GM21786 (cell line): ENCODE results near the gene CYP24A1.
"Not testable (repeated sequence)": the region's sequence is repeated elsewhere in the genome, so short reads cannot be mapped to it uniquely, and the experiment has no call there.

ENCODE experiments used
- ATAC-seq: cut with Tn5 transposase; IDR thresholded peaks from one replicate; pipeline ENCODE4 v1.9.1; 2021; ENCODE audit not compliant: unreplicated experiment

Gene CYP24A1

GRCh38 chr20:54137115-54137514 is 36.7 kb downstream of the CYP24A1 start:
- no peak for ATAC-seq

GRCh38 chr20:54134445-54135220 is 39.2 kb downstream of the CYP24A1 start:
- ATAC-seq: no peak

GRCh38 chr20:54133434-54134427 is 40.1 kb downstream of the CYP24A1 start:
- ATAC-seq: no peak

GRCh38 chr20:54132612-54133433 is 41.0 kb downstream of the CYP24A1 start:
- no peak for ATAC-seq

GRCh38 chr20:54131675-54132611 is 41.8 kb downstream of the CYP24A1 start:
- no peak for ATAC-seq

GRCh38 chr20:54131125-54131524 is 42.7 kb downstream of the CYP24A1 start:
- ATAC-seq: not testable (repeated sequence)

GRCh38 chr20:54129350-54129749 is 44.4 kb downstream of the CYP24A1 start:
- ATAC-seq: no peak

- ATAC-seq: no peak
These were observed 45.8 kb downstream of the CYP24A1 start for GRCh38 chr20:54127855-54128574.

- ATAC-seq: no peak
These were observed 46.8 kb downstream of the CYP24A1 start for GRCh38 chr20:54126806-54127655.

GRCh38 chr20:54126328-54126727 is 47.5 kb downstream of the CYP24A1 start:
- not testable (repeated sequence) for ATAC-seq

GRCh38 chr20:54123587-54124180 is 50.1 kb downstream of the CYP24A1 start:
- ATAC-seq: no peak

GRCh38 chr20:54122681-54123586 is 50.9 kb downstream of the CYP24A1 start:
- ATAC-seq: no peak

GRCh38 chr20:54122189-54122588 is 51.6 kb downstream of the CYP24A1 start:
- ATAC-seq: peak; percentile 57

- ATAC-seq: no peak
These were observed 54.0 kb downstream of the CYP24A1 start for GRCh38 chr20:54119744-54120143.

GRCh38 chr20:54118220-54119001 is 55.4 kb downstream of the CYP24A1 start:
- no peak for ATAC-seq
